ENCODE data around the gene ARFIP2.
A peak's percentile ranks its signal among the peaks of the same experiment; 100 is the strongest.

Gene ARFIP2

GRCh38 chr11:6440906-6441358 lies 40.2 kb downstream of the ARFIP2 start, which contains the start of gene HPX:
Gene HPX (minus strand): TSS chr11:6440987. CDS start chr11:6440963, 24 bp downstream.
- no peak for DNase-seq

DNA sequence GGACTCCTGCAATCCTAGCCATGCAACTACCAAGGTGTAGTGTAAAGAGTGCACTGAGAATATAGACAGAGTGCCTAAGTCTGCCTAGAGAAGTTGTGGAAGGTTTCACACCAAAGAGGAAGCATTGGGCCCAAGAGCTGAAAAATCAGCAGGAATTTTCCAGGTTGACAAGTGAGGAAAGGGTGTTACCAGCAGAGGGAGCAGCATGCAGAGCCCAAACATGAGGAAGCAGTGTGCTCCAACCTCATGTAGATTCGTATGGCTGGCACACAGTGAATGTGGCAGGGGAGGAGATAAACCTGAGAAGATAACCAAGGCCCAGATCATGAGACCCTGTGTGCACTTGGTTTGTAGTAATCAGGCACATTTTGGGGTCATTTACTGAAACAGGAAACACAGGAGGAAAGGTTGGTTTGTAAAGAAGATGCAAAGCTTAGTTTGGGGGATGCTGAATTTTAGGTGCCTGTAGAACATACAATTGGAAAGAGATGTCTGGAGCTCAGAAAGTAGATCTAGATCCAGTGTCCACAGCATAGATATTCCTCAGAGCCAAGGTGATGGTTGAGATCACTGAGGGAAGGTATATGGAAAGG lies 42.1 kb downstream of the ARFIP2 start:
- peak; percentile 21 for DNase-seq

GRCh38 chr11:6437993-6438392 lies 43.1 kb downstream of the ARFIP2 start:
- no peak for DNase-seq

DNA sequence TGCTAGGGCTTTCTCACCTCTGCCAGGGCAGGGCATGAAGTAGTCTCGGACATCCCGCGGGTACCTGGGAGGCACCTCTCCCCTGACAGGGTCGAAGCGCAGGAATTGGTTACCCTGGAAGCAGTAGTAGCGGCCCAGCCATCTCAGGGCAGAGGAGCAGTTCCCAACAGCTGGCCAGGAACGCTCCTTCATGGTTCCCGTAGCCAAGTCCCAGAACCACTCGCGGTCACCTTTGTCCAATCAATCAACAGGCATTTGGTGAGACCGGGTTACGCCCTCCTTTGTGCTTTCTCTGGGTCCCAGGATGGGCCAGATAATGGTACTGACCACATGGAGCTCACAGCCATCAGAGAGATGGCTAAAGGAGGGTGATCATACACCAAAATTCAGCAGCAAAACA lies 43.7 kb downstream of the ARFIP2 start:
- no peak for DNase-seq

GRCh38 chr11:6433998-6434660 lies 47.0 kb downstream of the ARFIP2 start:
- DNase-seq, result no peak

DNA sequence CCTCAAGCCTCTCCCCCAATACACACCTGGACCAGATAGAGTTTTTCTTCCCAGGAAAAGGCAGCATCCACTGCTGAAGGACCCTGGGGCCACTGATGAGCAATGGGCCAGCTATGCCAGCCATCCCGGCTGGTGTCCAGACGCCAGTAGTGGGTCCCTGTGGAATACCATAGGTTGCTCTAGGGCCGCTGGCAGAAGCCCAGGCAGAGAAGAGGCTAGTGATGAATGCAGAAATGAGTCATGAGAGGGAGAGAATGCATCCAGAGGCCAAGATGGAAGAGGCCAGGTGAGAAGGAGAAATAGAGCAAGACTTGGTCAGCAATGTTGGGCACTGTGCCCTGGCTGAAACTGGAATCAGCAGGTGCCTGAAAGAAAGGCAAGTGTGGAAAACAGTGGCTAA lies 49.3 kb downstream of the ARFIP2 start:
- no peak for DNase-seq

GRCh38 chr11:6427516-6427915 lies 53.6 kb downstream of the ARFIP2 start:
- no peak for DNase-seq
